Lower lobe of right lung (tissue), 2 donors: Measurements from ENCODE around the gene STIM1. TPM values are rescaled to one million over a fixed set of nuclear protein-coding genes. Genes with fewer than 3 reads are reported as not detected.

Source experiments
- ATAC-seq, 2 donors: fragments of 200-7000 bp; cut with Tn5 transposase; one replicate each; pipeline ENCODE4 v1.9.1; 2020 to 2022; ENCODE audit warnings: mild to moderate bottlenecking in 2 of 2, moderate library complexity in 2 of 2
- DNase-seq: peaks from one replicate; pipeline ENCODE4 v3.0.0-alpha.2; 2020
- H3K27ac ChIP-seq: fragments of 200-600 bp; one replicate; pipeline ENCODE4 v1.8.0; 2022
- H3K27me3 ChIP-seq: fragments of 200-600 bp; one replicate; pipeline ENCODE4 v1.8.0; 2022; ENCODE audit warnings: low read depth
- H3K36me3 ChIP-seq: fragments of 200-600 bp; one replicate; pipeline ENCODE4 v1.8.0; 2022; ENCODE audit warnings: mild to moderate bottlenecking
- H3K4me1 ChIP-seq: fragments of 200-600 bp; one replicate; pipeline ENCODE4 v1.8.0; 2022
- H3K4me3 ChIP-seq: fragments of 200-600 bp; one replicate; pipeline ENCODE4 v1.8.0; 2022; ENCODE audit warnings: mild to moderate bottlenecking
- H3K9me3 ChIP-seq: fragments of 200-600 bp; one replicate; pipeline ENCODE4 v1.8.0; 2022
- CTCF ChIP-seq: fragments of 200-600 bp; IDR thresholded peaks from one replicate; pipeline ENCODE4 v1.8.0; 2022; ENCODE audit warnings: antibody characterized with exemption, mild to moderate bottlenecking
- intact Hi-C: fragments of 100-400 bp; cut with DNase I; formaldehyde crosslinking; loops from one replicate; pipeline ENCODE4 v1.11.0; 2022
- total RNA-seq: library from RNA; stranded (reverse); fragmentation: NEBNext Ultra II Directional; extraction: Animal tissue kit (Norgen Biotek cat#: 25700); gene quantifications from one replicate; pipeline ENCODE4 v1.2.1, GENCODE V29; 2021
- donor health status: DM: no; HTN: yes; CAD: no; lungs with severe emphysema.

Gene STIM1
- total RNA-seq, 1 donor from 2014 or later, result 59.5 TPM

- H3K36me3 ChIP-seq, result no peaks in the 10 kb centered on the region
- no peaks in the 10 kb centered on the region for H3K9me3 ChIP-seq
- DNase-seq (peak; percentile 54), ATAC-seq (peak; percentile 75 to 83)
- no peak for TF ChIP-seq CTCF
- H3K4me3 ChIP-seq, result no peak overlapping the region
- intact Hi-C loops, result no loop called here
- no peak overlapping the region for H3K27ac ChIP-seq
- H3K4me1 ChIP-seq, result peaks cover 12% of the 10 kb centered on the region
- H3K27me3 ChIP-seq, result no peaks in the 10 kb centered on the region
Observed at GRCh38 chr11:3920148-3920852, 64.8 kb downstream of the STIM1 start.

- ATAC-seq, result no peak
- no peaks in the 10 kb centered on the region for H3K36me3 ChIP-seq
- H3K27ac ChIP-seq, result no peak overlapping the region
- H3K9me3 ChIP-seq, result no peaks in the 10 kb centered on the region
- H3K4me1 ChIP-seq, result peaks cover 17% of the 10 kb centered on the region
- DNase-seq, result no peak
- H3K4me3 ChIP-seq, result no peak overlapping the region
- no peaks in the 10 kb centered on the region for H3K27me3 ChIP-seq
- intact Hi-C loops, result no loop called here
- TF ChIP-seq CTCF, result no peak
Observed at GRCh38 chr11:3922056-3922455, 66.6 kb downstream of the STIM1 start.

DNA sequence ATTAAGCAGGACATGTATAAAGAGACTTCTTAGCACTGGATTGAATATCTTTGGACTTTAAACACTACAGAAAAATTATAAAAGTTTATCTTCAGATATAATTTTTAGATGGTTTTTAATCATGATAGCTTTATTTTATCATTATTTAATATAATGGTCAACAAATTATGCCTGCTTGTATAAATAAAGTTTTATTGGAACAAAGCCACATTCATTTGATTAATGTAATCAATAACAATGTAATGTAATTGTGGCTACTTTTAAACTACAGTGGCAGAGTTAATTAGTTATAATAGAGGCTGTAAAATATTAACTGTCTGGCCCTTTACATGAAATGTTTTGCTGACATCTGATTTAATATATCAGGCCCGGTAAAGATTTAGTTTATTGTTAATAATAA lies 70.0 kb downstream of the STIM1 start:
- H3K9me3 ChIP-seq, result no peaks in the 10 kb centered on the region
- H3K27ac ChIP-seq, result no peak overlapping the region
- ATAC-seq (no peak), DNase-seq (no peak)
- no peak for TF ChIP-seq CTCF
- intact Hi-C loops, result no loop called here
- H3K27me3 ChIP-seq, result no peaks in the 10 kb centered on the region
- H3K4me1 ChIP-seq, result peaks cover 22% of the 10 kb centered on the region
- no peaks in the 10 kb centered on the region for H3K36me3 ChIP-seq
- H3K4me3 ChIP-seq, result no peak overlapping the region

DNA sequence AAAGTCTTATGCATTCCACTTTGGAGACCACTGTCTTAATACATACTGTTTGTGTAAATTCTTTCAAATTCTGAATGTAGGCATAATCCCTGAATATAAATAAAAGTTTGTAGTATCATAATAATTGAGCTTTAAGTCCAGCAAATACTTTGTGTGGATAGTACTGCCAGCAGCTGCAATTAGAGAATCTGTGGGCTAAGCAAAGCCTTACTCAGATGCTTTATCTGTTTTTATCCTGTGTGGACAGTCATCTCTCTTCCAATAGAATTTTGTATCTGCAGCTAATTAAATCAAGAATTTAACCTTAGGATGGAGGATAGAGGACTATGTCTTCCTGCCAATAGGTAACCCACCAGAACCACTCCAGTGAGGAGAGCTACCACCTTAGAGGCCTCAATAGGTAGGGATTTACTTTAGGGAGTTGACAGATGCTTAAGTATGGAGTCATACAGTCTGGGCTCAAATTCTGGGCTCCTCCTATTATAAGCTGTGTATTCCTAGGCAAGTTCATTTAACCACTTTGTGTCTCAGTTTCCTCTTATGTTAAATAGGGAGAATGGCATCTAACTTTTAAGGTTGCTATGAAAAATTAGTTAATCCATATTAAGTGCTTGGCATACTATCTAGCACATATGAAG lies 71.1 kb downstream of the STIM1 start:
- intact Hi-C loops, result no loop called here
- no peak for TF ChIP-seq CTCF
- Histone ChIP-seq H3K4me1 (peaks cover 21% of the 10 kb centered on the region), H3K9me3 (no peaks in the 10 kb centered on the region), H3K4me3 (no peak overlapping the region), H3K27me3 (no peaks in the 10 kb centered on the region), H3K27ac (no peak overlapping the region), H3K36me3 (no peaks in the 10 kb centered on the region)
- no peak for DNase-seq
- no peak for ATAC-seq

DNA sequence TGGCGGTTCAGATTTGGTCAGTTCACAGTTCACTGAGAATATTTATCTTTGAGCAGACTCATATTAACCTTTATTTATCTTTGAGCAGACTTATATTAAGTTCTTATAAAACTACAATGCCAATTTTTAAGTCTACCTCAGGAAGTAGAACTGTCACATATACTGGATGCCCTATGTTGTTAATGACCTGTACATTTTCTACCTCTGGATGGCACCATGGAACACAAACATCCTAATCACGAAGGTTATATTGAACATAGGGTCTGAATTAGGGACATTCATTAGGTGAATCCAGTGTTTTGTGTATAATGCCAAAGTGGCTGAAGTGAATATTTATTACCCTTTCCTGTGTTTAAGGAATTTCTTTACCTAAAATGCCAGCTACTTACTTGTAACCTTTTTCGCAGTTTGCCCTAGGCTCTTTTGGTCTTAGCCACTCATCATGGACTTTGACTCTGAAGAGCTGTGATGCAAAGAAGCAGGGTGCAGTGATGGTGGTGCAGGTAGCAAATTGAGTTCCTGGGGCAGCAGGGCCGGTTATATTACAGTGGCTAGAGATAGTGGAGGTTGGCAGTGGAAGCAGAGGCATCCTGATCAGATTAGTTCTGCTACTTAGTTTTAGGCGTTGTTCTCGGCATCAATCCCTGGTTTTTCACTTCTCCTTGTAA lies 71.8 kb downstream of the STIM1 start:
- intact Hi-C loops, result no loop called here
- ATAC-seq, result no peak
- no peak for DNase-seq
- Histone ChIP-seq H3K27ac (no peak overlapping the region), H3K4me1 (peaks cover 21% of the 10 kb centered on the region), H3K27me3 (no peaks in the 10 kb centered on the region), H3K36me3 (no peaks in the 10 kb centered on the region), H3K9me3 (no peaks in the 10 kb centered on the region), H3K4me3 (no peak overlapping the region)
- no peak for TF ChIP-seq CTCF
